Mesenchymal stem cell (in vitro differentiated cells and primary cell): ENCODE measurements around the gene HNMT.

Experiments used
- DNase-seq: peaks from one replicate; pipeline ENCODE4 v3.0.0-alpha.2; 2013
- H2AFZ ChIP-seq: one replicate; pipeline ENCODE4 v1.6.1; 2013; ENCODE audit warnings: low read depth, mild to moderate bottlenecking, control low read depth, inconsistent platforms, low read length, moderate library complexity
- H2AK5ac ChIP-seq: 2 replicates; pipeline ENCODE4 v1.6.1; 2013; ENCODE audit warnings: low read length, moderate library complexity, mild to moderate bottlenecking, inconsistent platforms; ENCODE audit not compliant: severe bottlenecking
- H2BK120ac ChIP-seq: one replicate; pipeline ENCODE4 v1.6.1; 2013; ENCODE audit warnings: low read depth, mild to moderate bottlenecking, inconsistent platforms, low read length, moderate library complexity
- H2BK12ac ChIP-seq, 2 experiments: one replicate each; pipeline ENCODE4 v1.6.1; 2013; ENCODE audit warnings: inconsistent platforms in 2 of 2, low read length in 2 of 2, mild to moderate bottlenecking in 2 of 2, moderate library complexity in 2 of 2, control low read depth in 1 of 2
- H2BK15ac ChIP-seq: one replicate; pipeline ENCODE4 v1.6.1; 2013; ENCODE audit warnings: mild to moderate bottlenecking, low read depth, inconsistent platforms; ENCODE audit not compliant: poor library complexity, severe bottlenecking
- H2BK5ac ChIP-seq: 2 replicates; pipeline ENCODE4 v1.6.1; 2013; ENCODE audit warnings: low read depth, mild to moderate bottlenecking, low read length, control low read depth, inconsistent platforms; ENCODE audit not compliant: poor library complexity, severe bottlenecking
- H3K14ac ChIP-seq, 2 experiments: one replicate each; pipeline ENCODE4 v1.6.1; 2013; ENCODE audit warnings: inconsistent platforms in 2 of 2, low read length in 2 of 2, control low read depth in 1 of 2, mild to moderate bottlenecking in 1 of 2, moderate library complexity in 1 of 2
- H3K18ac ChIP-seq, 2 experiments: one replicate each; pipeline ENCODE4 v1.6.1; 2013; ENCODE audit warnings: inconsistent platforms in 2 of 2, low read length in 2 of 2, control low read depth in 1 of 2, low read depth in 1 of 2, mild to moderate bottlenecking in 1 of 2
- H3K23ac ChIP-seq, 2 experiments: one replicate each; pipeline ENCODE4 v1.6.1; 2013; ENCODE audit warnings: inconsistent platforms in 2 of 2, low read length in 2 of 2, mild to moderate bottlenecking in 2 of 2, moderate library complexity in 2 of 2, control low read depth in 1 of 2
- H3K27ac ChIP-seq: 2 replicates; pipeline ENCODE4 v1.5.1; 2013; ENCODE audit warnings: mild to moderate bottlenecking, moderate library complexity, low read length, control low read depth, inconsistent platforms; ENCODE audit not compliant: poor library complexity, severe bottlenecking
- H3K27me3 ChIP-seq, 2 experiments: 2 replicates each; pipeline versions ENCODE4 v1.6.1 to v1.7.0; 2013; ENCODE audit warnings: low read length in 2 of 2, mild to moderate bottlenecking in 2 of 2, moderate library complexity in 2 of 2, control low read depth in 1 of 2, inconsistent platforms in 1 of 2; ENCODE audit not compliant: control insufficient read depth in 1 of 2, insufficient read depth in 1 of 2
- H3K36me3 ChIP-seq, 2 experiments: 2 replicates each; pipeline versions ENCODE4 v1.6.1 to v1.7.0; 2013; ENCODE audit warnings: low read length in 2 of 2, control low read depth in 1 of 2, inconsistent platforms in 1 of 2, low read depth in 1 of 2, mild to moderate bottlenecking in 1 of 2; ENCODE audit not compliant: insufficient read depth in 2 of 2, control insufficient read depth in 1 of 2
- H3K4ac ChIP-seq, 2 experiments: one replicate each; pipeline ENCODE4 v1.6.1; 2013; ENCODE audit warnings: inconsistent platforms in 2 of 2, low read length in 2 of 2, mild to moderate bottlenecking in 2 of 2, moderate library complexity in 2 of 2, control low read depth in 1 of 2, low read depth in 1 of 2
- H3K4me1 ChIP-seq: 2 replicates; pipeline ENCODE4 v1.6.1; 2013; ENCODE audit warnings: low read depth, low read length, control low read depth; ENCODE audit not compliant: control insufficient read depth, insufficient read depth
- H3K4me2 ChIP-seq: 2 replicates; pipeline ENCODE4 v1.6.1; 2013; ENCODE audit warnings: low read length, mild to moderate bottlenecking, inconsistent platforms; ENCODE audit not compliant: poor library complexity, severe bottlenecking
- H3K4me3 ChIP-seq, 2 experiments: 2 replicates each; pipeline versions ENCODE4 v1.5.1 to v1.7.0; 2013; ENCODE audit warnings: low read length in 2 of 2, mild to moderate bottlenecking in 2 of 2, control low read depth in 1 of 2, low read depth in 1 of 2; ENCODE audit not compliant: insufficient read depth in 1 of 2
- H3K79me1 ChIP-seq: replicated peaks from 2 replicates; pipeline ENCODE4 v1.6.1; 2013; ENCODE audit warnings: mild to moderate bottlenecking, control low read depth, low read length, inconsistent platforms; ENCODE audit not compliant: poor library complexity, severe bottlenecking
- H3K9ac ChIP-seq: 2 replicates; pipeline ENCODE4 v1.7.0; 2013; ENCODE audit warnings: mild to moderate bottlenecking, low read length, moderate library complexity
- H3K9me3 ChIP-seq: 2 replicates; pipeline ENCODE4 v1.7.0; 2013; ENCODE audit warnings: mild to moderate bottlenecking, low read length; ENCODE audit not compliant: control insufficient read depth
- H4K8ac ChIP-seq: one replicate; pipeline ENCODE4 v1.6.1; 2013; ENCODE audit warnings: inconsistent platforms, mild to moderate bottlenecking, low read length, moderate library complexity
- H4K91ac ChIP-seq: one replicate; pipeline ENCODE4 v1.6.1; 2013; ENCODE audit warnings: mild to moderate bottlenecking, low read length, inconsistent platforms
- WGBS: methylation state at CpG from one replicate; pipeline ENCODE4 v1.1.7; 2013; ENCODE audit warnings: mixed read lengths; 5-methylcytosine and 5-hydroxymethylcytosine counted together

Gene HNMT

DNA sequence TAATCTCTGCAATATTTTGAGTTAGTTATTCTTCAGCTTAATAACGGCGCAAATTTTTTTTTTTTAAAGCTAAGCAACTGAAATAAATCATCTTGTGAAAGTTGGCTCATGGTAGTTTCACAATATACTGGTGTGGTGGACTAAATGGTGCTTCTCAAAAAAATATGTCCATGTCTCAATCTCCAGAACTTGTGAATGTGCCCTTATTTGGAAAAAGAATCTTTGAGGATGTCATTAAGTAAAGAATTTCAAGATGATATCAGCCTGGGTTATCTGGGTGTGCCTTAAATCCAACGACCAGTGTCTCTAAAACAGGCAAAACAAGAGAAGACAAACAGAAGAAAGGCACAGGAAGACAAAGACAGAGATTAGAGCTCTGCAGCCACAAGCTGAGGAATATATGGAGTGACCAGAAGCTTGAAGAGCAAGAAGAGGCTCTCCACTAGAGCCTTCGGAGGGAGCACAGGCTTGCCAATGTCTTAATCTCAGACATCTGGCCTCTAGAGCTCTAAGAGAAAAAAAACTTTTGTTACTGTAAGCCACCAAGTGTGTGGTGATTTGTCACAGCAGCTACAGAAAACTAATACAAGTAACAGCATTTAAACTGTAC is 71.4 kb downstream of the HNMT start:
- Histone ChIP-seq H2BK120ac (peak overlapping the region; percentile 83), H3K27ac (no peak overlapping the region), H3K4me2 (no peak overlapping the region), H3K18ac (peak overlapping the region in 1 of 2 experiments; percentile 59), H3K4me1 (no peaks in the 10 kb centered on the region), H3K27me3 (no peaks in the 10 kb centered on the region), H2BK15ac (no peak overlapping the region), H2AK5ac (no peak overlapping the region), H4K91ac (no peak overlapping the region), H2BK5ac (no peak overlapping the region), H3K36me3 (no peaks in the 10 kb centered on the region), H3K14ac (no peak overlapping the region), H3K9me3 (no peaks in the 10 kb centered on the region), H2BK12ac (no peak overlapping the region), H2AFZ (no peak overlapping the region), H3K4me3 (no peak overlapping the region), H4K8ac (no peak overlapping the region), H3K79me1 (no peaks in the 10 kb centered on the region), H3K9ac (peak overlapping the region; percentile 52), H3K4ac (no peak overlapping the region), H3K23ac (no peak overlapping the region)
- peak; percentile 59 for DNase-seq
- 57% methylated on average over 4 of the region's 4 CpGs for WGBS

DNA sequence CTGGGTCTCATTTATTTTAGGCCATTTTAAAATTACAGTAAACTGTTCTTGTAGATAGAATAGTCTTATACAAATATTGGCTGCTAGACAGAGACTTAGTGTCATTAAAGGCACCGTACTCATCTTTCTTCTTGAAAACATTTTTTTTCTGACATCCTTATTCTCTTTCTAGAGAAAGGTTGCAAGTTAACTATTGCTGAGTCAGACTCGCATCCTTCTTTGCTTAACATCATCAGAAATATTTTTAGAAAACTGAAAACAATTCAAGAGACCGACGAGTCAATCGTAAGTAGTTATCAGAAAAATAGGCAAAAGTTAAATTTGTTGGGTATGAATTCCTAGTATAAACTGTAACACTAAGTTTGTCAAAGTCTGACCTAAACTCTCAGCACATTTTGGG is 72.2 kb downstream of the HNMT start:
- Histone ChIP-seq H3K36me3 (no peaks in the 10 kb centered on the region), H3K4me2 (no peak overlapping the region), H2BK120ac (no peak overlapping the region), H3K23ac (no peak overlapping the region), H3K9me3 (no peaks in the 10 kb centered on the region), H2AK5ac (no peak overlapping the region), H3K9ac (no peak overlapping the region), H2BK12ac (no peak overlapping the region), H2BK5ac (no peak overlapping the region), H3K14ac (no peak overlapping the region), H3K18ac (no peak overlapping the region), H4K91ac (no peak overlapping the region), H3K4me1 (peaks cover 2% of the 10 kb centered on the region), H2BK15ac (no peak overlapping the region), H3K27ac (no peak overlapping the region), H3K4me3 (no peak overlapping the region), H3K4ac (no peak overlapping the region), H3K79me1 (no peaks in the 10 kb centered on the region), H4K8ac (no peak overlapping the region), H3K27me3 (no peaks in the 10 kb centered on the region), H2AFZ (no peak overlapping the region)
- no peak for DNase-seq
- WGBS = 94% methylated on average over 5 of the region's 5 CpGs

DNA sequence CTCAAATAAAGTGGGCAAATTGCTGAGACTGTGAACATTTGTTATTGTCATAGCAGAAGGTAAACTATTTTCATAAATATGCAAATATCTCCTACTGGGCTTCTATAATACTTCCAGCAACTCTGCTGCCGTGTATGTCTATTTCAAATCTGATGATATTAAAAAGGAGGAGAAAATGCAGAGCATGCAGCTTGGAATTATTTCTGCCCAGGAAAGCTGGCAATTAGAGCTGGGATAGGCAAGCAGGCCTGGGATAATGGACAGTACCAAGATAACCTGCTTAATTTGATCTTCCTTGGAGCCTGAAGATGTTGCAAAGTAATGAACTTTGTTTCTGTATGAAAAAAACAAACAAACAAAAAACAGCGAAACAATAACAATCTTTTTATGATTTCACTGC is 72.8 kb downstream of the HNMT start:
- H4K91ac ChIP-seq = no peak overlapping the region
- H2BK5ac ChIP-seq = no peak overlapping the region
- H3K27ac ChIP-seq = no peak overlapping the region
- H3K27me3 ChIP-seq = no peaks in the 10 kb centered on the region
- H3K23ac ChIP-seq = no peak overlapping the region
- WGBS = 100% methylated on average over 1 of the region's 2 CpGs
- H3K9ac ChIP-seq = no peak overlapping the region
- DNase-seq = no peak
- no peak overlapping the region for H2BK12ac ChIP-seq
- no peak overlapping the region for H3K18ac ChIP-seq
- no peak overlapping the region for H2BK120ac ChIP-seq
- no peaks in the 10 kb centered on the region for H3K79me1 ChIP-seq
- no peaks in the 10 kb centered on the region for H3K36me3 ChIP-seq
- H2BK15ac ChIP-seq = no peak overlapping the region
- H4K8ac ChIP-seq = no peak overlapping the region
- peak overlapping the region in 1 of 2 experiments; percentile 20 for H3K14ac ChIP-seq
- no peak overlapping the region for H3K4me2 ChIP-seq
- H3K4me3 ChIP-seq = no peak overlapping the region
- no peak overlapping the region for H2AFZ ChIP-seq
- H3K9me3 ChIP-seq = no peaks in the 10 kb centered on the region
- H3K4ac ChIP-seq = no peak overlapping the region
- no peak overlapping the region for H2AK5ac ChIP-seq
- peaks cover 2% of the 10 kb centered on the region for H3K4me1 ChIP-seq

DNA sequence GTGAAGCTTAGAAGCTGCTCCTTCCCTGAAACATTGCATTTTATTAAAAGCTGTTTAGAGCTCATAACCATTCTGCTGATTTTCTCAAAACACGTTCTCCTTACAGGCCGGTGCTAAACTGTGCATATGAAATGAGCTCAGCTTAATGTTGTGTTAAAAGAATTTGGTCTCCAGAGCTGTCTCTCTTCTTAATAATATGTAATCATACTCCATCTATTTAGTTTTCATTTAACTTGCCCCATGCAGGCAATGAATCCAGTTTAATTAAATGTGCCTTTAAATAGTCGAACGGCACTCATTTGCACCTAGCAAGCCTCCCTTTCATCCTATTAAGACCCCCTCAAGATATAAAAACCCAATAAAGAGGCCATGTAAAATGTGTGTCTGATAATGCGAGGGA is 76.3 kb downstream of the HNMT start:
- H3K27ac ChIP-seq = no peak overlapping the region
- no peak overlapping the region for H4K91ac ChIP-seq
- peaks cover 2% of the 10 kb centered on the region for H3K4me1 ChIP-seq
- no peaks in the 10 kb centered on the region for H3K27me3 ChIP-seq
- no peak overlapping the region for H2BK12ac ChIP-seq
- H2BK15ac ChIP-seq = no peak overlapping the region
- H3K9ac ChIP-seq = no peak overlapping the region
- no peak overlapping the region for H2AK5ac ChIP-seq
- H3K18ac ChIP-seq = no peak overlapping the region
- no peak overlapping the region for H3K4ac ChIP-seq
- no peak overlapping the region for H3K23ac ChIP-seq
- no peaks in the 10 kb centered on the region for H3K79me1 ChIP-seq
- H3K4me3 ChIP-seq = no peak overlapping the region
- WGBS = 75% methylated on average over 3 of the region's 5 CpGs
- H2BK5ac ChIP-seq = no peak overlapping the region
- no peak overlapping the region for H2BK120ac ChIP-seq
- H2AFZ ChIP-seq = no peak overlapping the region
- no peak overlapping the region for H3K14ac ChIP-seq
- H4K8ac ChIP-seq = no peak overlapping the region
- no peak for DNase-seq
- no peak overlapping the region for H3K4me2 ChIP-seq
- no peaks in the 10 kb centered on the region for H3K9me3 ChIP-seq
- no peaks in the 10 kb centered on the region for H3K36me3 ChIP-seq
